Activated naive CD4-positive, alpha-beta T cell (primary cell): Measurements from ENCODE around the gene WBP1.
A peak's percentile ranks its signal among the peaks of the same experiment; 100 is the strongest.

Experiments used
- DNase-seq, 4 experiments: peaks; one replicate each; lab custom pipeline; 2025; lab: John Stamatoyannopoulos, UW

Gene WBP1

GRCh38 chr2:74502720-74503505, 44.7 kb downstream of the WBP1 start:
- peak in 1 of 4 experiments; percentile 6 for DNase-seq

GRCh38 chr2:74503506-74504475, 45.6 kb downstream of the WBP1 start:
- DNase-seq: no peak

DNA sequence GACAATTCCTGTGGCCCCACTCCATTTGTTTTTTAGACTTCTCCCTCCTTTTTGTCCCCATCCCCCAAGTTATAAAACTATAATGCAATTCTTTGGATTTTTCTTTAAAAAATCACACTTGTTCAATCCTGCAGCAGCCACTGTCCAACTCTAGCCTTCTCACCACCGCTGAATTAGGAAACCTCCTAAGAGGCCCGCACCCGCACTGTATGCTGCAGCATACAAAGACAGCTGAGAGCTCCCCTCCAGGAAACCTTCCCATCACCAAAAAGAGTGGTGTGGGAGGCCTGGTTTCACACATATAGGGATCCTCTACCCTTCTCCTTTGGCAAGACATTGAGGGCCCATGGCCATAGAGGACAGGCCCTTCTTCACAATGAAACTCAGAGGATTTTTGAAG, 46.4 kb downstream of the WBP1 start:
- DNase-seq: no peak

DNA sequence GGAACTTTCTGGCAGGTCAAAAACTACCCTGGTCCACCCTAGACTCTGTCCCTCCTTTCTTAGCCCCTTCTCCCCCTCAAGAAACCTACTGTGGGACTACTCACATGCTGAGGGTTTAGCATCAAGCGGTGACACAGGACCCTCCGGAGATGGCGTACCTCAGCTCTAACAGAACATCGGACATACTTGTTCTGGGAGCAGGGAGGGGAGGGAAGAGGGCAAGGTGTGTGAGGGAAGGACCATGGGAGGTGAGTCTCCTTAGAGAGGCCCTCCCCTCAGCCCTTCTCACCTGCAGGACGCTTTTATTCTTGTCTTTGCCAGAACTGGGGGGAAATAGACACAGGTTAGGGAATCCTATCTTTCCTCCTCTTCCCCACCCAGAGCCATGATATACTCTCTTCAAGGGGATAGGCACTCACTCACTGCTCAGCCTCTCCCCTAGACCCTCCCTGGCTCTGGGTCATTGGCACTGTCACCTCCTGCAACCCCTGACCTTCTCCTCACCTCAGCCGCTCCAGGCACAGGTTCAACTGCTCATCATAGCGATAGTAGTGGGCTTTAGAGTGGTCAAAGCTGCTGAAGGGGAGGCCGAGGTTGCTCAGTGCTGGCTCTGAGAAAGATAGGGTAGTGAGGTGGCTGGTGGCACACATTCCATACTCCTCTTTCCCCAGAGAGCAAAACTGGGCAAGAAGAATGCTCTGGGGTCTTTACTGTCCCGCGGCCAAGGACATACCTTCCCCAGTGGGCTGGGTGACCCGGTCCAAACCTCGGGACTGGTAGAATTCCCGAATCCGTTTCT, 47.4 kb downstream of the WBP1 start:
- DNase-seq: no peak

DNA sequence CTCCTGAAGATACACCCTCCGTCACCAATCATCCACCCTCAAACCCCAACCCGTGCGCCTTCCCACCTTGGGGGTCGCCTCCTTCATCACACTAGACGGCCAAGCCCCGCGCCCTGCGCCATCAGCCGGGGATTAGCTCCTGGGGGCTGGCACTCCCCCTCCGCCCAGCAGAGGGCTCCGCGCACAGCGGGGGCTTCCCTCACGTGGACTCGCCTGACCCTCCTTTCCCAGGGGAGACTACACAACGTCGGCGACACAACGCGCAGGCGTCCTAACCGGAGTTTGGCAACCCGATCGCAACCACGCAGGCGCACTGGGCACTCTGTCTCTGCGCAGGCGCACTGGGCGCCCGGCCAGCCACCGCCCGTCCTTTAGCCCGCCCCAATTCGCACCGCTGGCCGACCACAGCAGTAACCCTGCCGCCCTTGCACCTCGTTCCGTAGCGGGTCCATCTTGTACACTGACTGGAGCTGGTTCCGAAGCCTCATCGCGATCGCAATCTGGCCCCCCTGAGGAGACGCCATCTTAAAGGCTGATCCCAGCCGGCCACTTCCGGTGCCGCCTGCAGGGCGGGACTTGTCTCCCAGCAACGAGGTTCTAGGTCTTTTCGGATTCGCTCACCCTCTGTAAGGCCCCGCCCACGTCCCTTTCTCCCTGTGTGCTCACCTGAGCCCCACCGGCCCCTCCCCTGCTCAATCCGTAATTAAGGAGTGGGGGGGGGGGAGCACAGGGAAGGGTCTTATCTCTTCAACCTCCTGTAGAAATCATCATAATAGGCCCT, 49.1 kb downstream of the WBP1 start, which contains the start of gene PCGF1:
TSS of gene PCGF1 (minus strand) at position 551 of the 781 bp plus-strand sequence. CDS start at position 524, 27 bp downstream.
- peak; percentile 94 to 99 (median 98) for DNase-seq

DNA sequence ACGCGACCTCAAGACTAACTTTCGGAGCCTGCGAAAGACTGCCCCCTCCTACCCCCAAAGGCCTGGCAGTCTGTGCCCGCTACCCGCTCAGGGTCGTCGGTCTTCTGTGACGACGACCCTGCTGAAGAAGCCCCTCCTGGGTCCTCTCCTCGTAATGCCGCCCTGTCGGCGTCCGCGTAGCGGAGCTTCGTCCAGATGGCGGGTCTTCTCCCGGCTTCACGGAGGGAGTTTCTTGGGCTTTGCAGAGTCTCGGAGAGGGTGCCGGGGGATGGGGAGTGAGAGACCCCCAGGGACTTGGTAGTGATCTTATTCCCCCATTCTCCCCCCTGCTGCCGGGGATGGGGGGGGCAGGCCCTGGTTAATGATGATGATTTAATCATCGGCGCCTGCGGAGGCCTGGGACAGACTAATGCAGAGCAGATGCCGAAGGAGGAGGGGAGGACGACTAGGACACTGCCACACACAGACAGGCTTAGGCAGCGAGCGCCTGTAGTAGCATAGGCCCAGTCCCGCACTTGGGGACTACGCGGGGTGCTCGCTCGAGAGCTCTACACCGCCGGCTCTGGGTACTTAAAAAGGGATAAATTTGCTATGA, 49.8 kb downstream of the WBP1 start:
- no peak for DNase-seq

DNA sequence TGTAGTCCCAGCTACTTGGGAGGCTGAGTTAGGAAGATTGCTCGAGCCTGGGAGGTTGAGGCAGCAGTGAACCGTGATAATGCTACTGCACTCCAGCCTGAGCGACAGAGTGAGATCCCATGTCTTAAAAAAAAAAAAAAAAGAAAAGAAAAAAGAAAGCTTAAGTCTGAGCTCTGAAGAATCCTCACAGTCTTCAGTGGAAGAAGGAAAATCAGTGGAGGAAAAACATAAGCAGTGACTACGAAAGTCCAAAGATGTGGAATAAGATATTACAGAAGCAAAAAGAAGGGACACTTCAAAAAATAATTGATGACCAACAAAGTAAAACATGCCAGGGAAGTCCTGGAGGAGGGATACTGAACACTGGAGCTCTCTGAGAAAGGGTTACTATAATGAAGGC, 52.0 kb downstream of the WBP1 start:
- DNase-seq: no peak
